Neural cell (in vitro differentiated cells): ENCODE data around the gene C2orf68. TPM values are rescaled to one million over a fixed set of nuclear protein-coding genes. Genes with fewer than 3 reads are reported as not detected.

Experiments used
- H2AFZ ChIP-seq: fragments of 200-600, 300-800 bp; sonication (generic), shearing (Covaris generic); 2 replicates; pipeline ENCODE4 v1.6.0; 2014; ENCODE audit warnings: low read depth, mild to moderate bottlenecking, antibody characterized with exemption, low read length, moderate library complexity
- H3F3A ChIP-seq: fragments of 200-600 bp; shearing (Covaris generic); 2 replicates; pipeline ENCODE4 v1.6.1; 2016; ENCODE audit warnings: mild to moderate bottlenecking, moderate library complexity, mixed read lengths, antibody characterized with exemption, low read length; ENCODE audit not compliant: insufficient read depth, poor library complexity, severe bottlenecking
- H3K27ac ChIP-seq: fragments of 200-600, 300-800 bp; sonication (generic), shearing (Covaris generic); 2 replicates; pipeline ENCODE4 v1.5.1; 2014; ENCODE audit warnings: mild to moderate bottlenecking, low read length, moderate library complexity
- H3K27me3 ChIP-seq: fragments of 300-800, 200-600 bp; sonication (generic), shearing (Covaris generic); 2 replicates; pipeline ENCODE4 v1.6.0; 2014; ENCODE audit warnings: mild to moderate bottlenecking, low read depth, low read length, moderate library complexity; ENCODE audit not compliant: insufficient read depth
- H3K36me3 ChIP-seq: fragments of 300-800, 200-600 bp; sonication (generic), shearing (Covaris generic); 2 replicates; pipeline ENCODE4 v1.5.1; 2014; ENCODE audit warnings: mild to moderate bottlenecking, antibody characterized with exemption, low read length, moderate library complexity; ENCODE audit not compliant: insufficient read depth
- H3K4me2 ChIP-seq: fragments of 300-800, 200-600 bp; sonication (generic), shearing (Covaris generic); 2 replicates; pipeline ENCODE4 v1.6.0; 2014; ENCODE audit warnings: mild to moderate bottlenecking, low read length
- H3K4me3 ChIP-seq: fragments of 300-800, 200-600 bp; sonication (generic), shearing (Covaris generic); 2 replicates; pipeline ENCODE4 v1.5.1; 2014; ENCODE audit warnings: mild to moderate bottlenecking, low read length, moderate library complexity
- H3K79me2 ChIP-seq: fragments of 200-600 bp; shearing (Covaris generic); replicated peaks from 2 replicates; pipeline ENCODE4 v1.6.0; 2014; ENCODE audit warnings: mild to moderate bottlenecking, low read length, moderate library complexity; ENCODE audit not compliant: insufficient read depth
- H3K9ac ChIP-seq: fragments of 300-800, 200-600 bp; sonication (generic), shearing (Covaris generic); 2 replicates; pipeline ENCODE4 v1.6.1; 2016; ENCODE audit warnings: mild to moderate bottlenecking, low read length, mixed read lengths
- H3K9me2 ChIP-seq: fragments of 200-600 bp; shearing (Covaris generic); 2 replicates; pipeline ENCODE4 v1.6.1; 2016; ENCODE audit warnings: mild to moderate bottlenecking, low read length, mixed read lengths; ENCODE audit not compliant: insufficient read depth
- H3K9me3 ChIP-seq: fragments of 200-600, 300-800 bp; sonication (generic), shearing (Covaris generic); 2 replicates; pipeline ENCODE4 v1.6.1; 2016; ENCODE audit warnings: mild to moderate bottlenecking, mixed run types, low read length, moderate library complexity, mixed read lengths
- H4K20me1 ChIP-seq: fragments of 200-600 bp; shearing (Covaris generic); 2 replicates; pipeline ENCODE4 v1.6.1; 2016; ENCODE audit warnings: mild to moderate bottlenecking, mixed run types; ENCODE audit not compliant: insufficient read depth
- EP300 ChIP-seq: fragments of 450-650 bp; conservative IDR thresholded peaks from 2 replicates; pipeline ENCODE4 v1.6.1; 2014; ENCODE audit warnings: antibody characterized with exemption, mild to moderate bottlenecking, moderate library complexity; ENCODE audit not compliant: poor library complexity, severe bottlenecking
- EZH2 ChIP-seq: fragments of 200-600, 300-800 bp; shearing (Covaris generic), sonication (generic); IDR thresholded peaks from 2 replicates; pipeline ENCODE4 v1.6.1; 2014; ENCODE audit warnings: antibody characterized with exemption, low read length, borderline replicate concordance, mild to moderate bottlenecking; ENCODE audit not compliant: insufficient read depth, poor library complexity, severe bottlenecking
- MXI1 ChIP-seq: fragments of 450-650 bp; conservative IDR thresholded peaks from 2 replicates; pipeline ENCODE4 v1.6.1; 2014; ENCODE audit warnings: antibody characterized with exemption, mild to moderate bottlenecking; ENCODE audit not compliant: poor library complexity, severe bottlenecking
- POLR2AphosphoS5 ChIP-seq: IDR thresholded peaks from 2 replicates; pipeline ENCODE4 v1.6.1; 2012
- RAD21 ChIP-seq: fragments of 450-650 bp; conservative IDR thresholded peaks from 2 replicates; pipeline ENCODE4 v1.6.1; 2014; ENCODE audit warnings: antibody characterized with exemption, mild to moderate bottlenecking, moderate library complexity
- SMC3 ChIP-seq: fragments of 450-650 bp; conservative IDR thresholded peaks from 2 replicates; pipeline ENCODE4 v1.6.1; 2014; ENCODE audit warnings: antibody characterized with exemption, mild to moderate bottlenecking, moderate library complexity; ENCODE audit not compliant: poor library complexity
- TAF1 ChIP-seq: IDR thresholded peaks from 2 replicates; pipeline ENCODE4 v1.6.1; 2012; ENCODE audit warnings: low read depth
- polyA plus RNA-seq: library from polyadenylated mRNA; depleted of rRNA; stranded (reverse); fragments of >200 nt; gene quantifications from 2 replicates; pipeline ENCODE4 v1.2.3, GENCODE V29; 2014
- TF ChIP-seq, protein P1 (sequence below): fragments of 450-650 bp; IDR thresholded peaks from 2 replicates; pipeline ENCODE4 v1.5.1; 2014; ENCODE audit warnings: antibody characterized with exemption, mild to moderate bottlenecking, moderate library complexity; ENCODE audit not compliant: poor library complexity, severe bottlenecking
- TF ChIP-seq, protein P2 (sequence below): IDR thresholded peaks from 2 replicates; pipeline ENCODE4 v1.6.1; 2012; ENCODE audit warnings: borderline replicate concordance

The C2orf68 gene
- polyA plus RNA-seq, 1 donor from 2014 or later, result 28.0 TPM

DNA sequence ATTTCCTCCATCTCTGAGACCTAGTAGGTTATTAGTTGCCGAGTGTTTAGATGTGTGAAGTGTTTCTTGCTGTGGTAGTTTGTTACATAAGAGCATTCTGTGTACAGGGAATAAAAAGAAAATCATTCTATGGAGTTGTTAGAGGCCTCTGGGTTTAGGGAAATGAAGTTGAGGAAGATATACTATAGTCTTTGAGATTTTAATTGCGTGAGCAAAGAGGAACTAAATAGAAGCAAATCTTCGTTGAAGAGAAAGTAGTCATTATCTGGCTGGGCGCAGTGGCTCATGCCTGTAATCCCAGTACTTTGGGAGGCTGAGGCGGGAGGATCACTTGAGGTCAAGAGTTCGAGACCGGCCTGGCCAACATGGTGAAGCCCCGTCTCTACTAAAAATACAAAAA, 23.1 kb upstream of the C2orf68 start:
- Histone ChIP-seq H3K27ac (no peak overlapping the region), H3K9me3 (no peaks in the 10 kb centered on the region), H2AFZ (no peak overlapping the region), H3K9ac (no peak overlapping the region), H3K36me3 (no peaks in the 10 kb centered on the region), H3K27me3 (no peaks in the 10 kb centered on the region), H3F3A (no peaks in the 10 kb centered on the region), H3K4me2 (no peak overlapping the region), H3K4me3 (no peak overlapping the region), H4K20me1 (peaks cover 3% of the 10 kb centered on the region), H3K79me2 (no peaks in the 10 kb centered on the region), H3K9me2 (no peaks in the 10 kb centered on the region)
- TF ChIP-seq MXI1 (no peak), POLR2AphosphoS5 (no peak), TAF1 (no peak), EZH2 (no peak), RAD21 (no peak), SMC3 (no peak), EP300 (no peak)
- TF ChIP-seq, protein P1, sequence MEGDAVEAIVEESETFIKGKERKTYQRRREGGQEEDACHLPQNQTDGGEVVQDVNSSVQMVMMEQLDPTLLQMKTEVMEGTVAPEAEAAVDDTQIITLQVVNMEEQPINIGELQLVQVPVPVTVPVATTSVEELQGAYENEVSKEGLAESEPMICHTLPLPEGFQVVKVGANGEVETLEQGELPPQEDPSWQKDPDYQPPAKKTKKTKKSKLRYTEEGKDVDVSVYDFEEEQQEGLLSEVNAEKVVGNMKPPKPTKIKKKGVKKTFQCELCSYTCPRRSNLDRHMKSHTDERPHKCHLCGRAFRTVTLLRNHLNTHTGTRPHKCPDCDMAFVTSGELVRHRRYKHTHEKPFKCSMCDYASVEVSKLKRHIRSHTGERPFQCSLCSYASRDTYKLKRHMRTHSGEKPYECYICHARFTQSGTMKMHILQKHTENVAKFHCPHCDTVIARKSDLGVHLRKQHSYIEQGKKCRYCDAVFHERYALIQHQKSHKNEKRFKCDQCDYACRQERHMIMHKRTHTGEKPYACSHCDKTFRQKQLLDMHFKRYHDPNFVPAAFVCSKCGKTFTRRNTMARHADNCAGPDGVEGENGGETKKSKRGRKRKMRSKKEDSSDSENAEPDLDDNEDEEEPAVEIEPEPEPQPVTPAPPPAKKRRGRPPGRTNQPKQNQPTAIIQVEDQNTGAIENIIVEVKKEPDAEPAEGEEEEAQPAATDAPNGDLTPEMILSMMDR, result no peak
- TF ChIP-seq, protein P2, sequence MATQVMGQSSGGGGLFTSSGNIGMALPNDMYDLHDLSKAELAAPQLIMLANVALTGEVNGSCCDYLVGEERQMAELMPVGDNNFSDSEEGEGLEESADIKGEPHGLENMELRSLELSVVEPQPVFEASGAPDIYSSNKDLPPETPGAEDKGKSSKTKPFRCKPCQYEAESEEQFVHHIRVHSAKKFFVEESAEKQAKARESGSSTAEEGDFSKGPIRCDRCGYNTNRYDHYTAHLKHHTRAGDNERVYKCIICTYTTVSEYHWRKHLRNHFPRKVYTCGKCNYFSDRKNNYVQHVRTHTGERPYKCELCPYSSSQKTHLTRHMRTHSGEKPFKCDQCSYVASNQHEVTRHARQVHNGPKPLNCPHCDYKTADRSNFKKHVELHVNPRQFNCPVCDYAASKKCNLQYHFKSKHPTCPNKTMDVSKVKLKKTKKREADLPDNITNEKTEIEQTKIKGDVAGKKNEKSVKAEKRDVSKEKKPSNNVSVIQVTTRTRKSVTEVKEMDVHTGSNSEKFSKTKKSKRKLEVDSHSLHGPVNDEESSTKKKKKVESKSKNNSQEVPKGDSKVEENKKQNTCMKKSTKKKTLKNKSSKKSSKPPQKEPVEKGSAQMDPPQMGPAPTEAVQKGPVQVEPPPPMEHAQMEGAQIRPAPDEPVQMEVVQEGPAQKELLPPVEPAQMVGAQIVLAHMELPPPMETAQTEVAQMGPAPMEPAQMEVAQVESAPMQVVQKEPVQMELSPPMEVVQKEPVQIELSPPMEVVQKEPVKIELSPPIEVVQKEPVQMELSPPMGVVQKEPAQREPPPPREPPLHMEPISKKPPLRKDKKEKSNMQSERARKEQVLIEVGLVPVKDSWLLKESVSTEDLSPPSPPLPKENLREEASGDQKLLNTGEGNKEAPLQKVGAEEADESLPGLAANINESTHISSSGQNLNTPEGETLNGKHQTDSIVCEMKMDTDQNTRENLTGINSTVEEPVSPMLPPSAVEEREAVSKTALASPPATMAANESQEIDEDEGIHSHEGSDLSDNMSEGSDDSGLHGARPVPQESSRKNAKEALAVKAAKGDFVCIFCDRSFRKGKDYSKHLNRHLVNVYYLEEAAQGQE, result no peak

DNA sequence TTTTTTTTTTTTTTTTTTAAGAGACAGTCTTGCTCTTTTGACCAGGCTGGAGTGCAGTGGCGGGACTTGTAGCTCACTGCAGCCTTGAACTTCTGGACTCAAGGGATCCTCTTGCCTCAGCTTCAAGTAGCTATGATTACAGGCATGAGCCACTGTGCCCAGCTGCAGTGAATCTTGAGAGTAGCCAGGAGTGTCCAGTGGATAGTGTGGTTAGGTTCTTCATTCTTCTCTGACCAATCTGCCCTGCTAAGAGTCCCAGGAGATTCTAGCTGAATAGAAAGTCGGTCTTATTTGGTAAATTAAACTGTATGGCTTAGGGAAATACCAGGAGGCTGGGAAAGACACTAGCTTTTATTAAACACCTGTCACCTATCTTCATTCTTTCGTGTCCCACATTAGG, 19.4 kb upstream of the C2orf68 start:
- Histone ChIP-seq H4K20me1 (peaks cover 3% of the 10 kb centered on the region), H3K27me3 (no peaks in the 10 kb centered on the region), H3K9me2 (no peaks in the 10 kb centered on the region), H3K36me3 (no peaks in the 10 kb centered on the region), H3K9me3 (no peaks in the 10 kb centered on the region), H3K27ac (no peak overlapping the region), H2AFZ (no peak overlapping the region), H3F3A (no peaks in the 10 kb centered on the region), H3K4me2 (no peak overlapping the region), H3K4me3 (no peak overlapping the region), H3K9ac (no peak overlapping the region), H3K79me2 (no peaks in the 10 kb centered on the region)
- TF ChIP-seq, protein P1, result no peak
- no peak for TF ChIP-seq RAD21
- TF ChIP-seq EP300, result no peak
- TF ChIP-seq POLR2AphosphoS5, result no peak
- TF ChIP-seq MXI1, result no peak
- TF ChIP-seq SMC3, result no peak
- TF ChIP-seq, protein P2, result no peak
- TF ChIP-seq EZH2, result no peak
- TF ChIP-seq TAF1, result no peak
